ENCODE measurements around the gene DOCK4.

- TF ChIP-seq CTCF (IDR thresholded peaks at IDR 0.05; ENCODE audit: low read depth, low read length, missing input control) (no peak), REST (IDR thresholded peaks at IDR 0.05) (no peak), YY1 (IDR thresholded peaks at IDR 0.05) (no peak), RXRA (IDR thresholded peaks at IDR 0.05) (no peak), TAF1 (conservative IDR thresholded peaks at IDR 0.05) (no peak), MAX (IDR thresholded peaks at IDR 0.05) (no peak), JUND (IDR thresholded peaks at IDR 0.05) (no peak), GABPA (IDR thresholded peaks at IDR 0.05 in 1 of 2, conservative IDR thresholded peaks at IDR 0.05 in 1 of 2) (no peak), FOXA1 (IDR thresholded peaks at IDR 0.05) (no peak)
Observed at GRCh38 chr7:111871283-111871682, 334.9 kb downstream of the DOCK4 start.

Measured in liver (tissue), 3 donors.